Neural cell (in vitro differentiated cells): ENCODE results near the gene SEPTIN1. TPM values are rescaled to one million over a fixed set of nuclear protein-coding genes. Genes with fewer than 3 reads are reported as not detected.

Experiments used
- H2AFZ ChIP-seq: fragments of 200-600, 300-800 bp; sonication (generic), shearing (Covaris generic); 2 replicates; pipeline ENCODE4 v1.6.0; 2014; ENCODE audit warnings: low read depth, mild to moderate bottlenecking, antibody characterized with exemption, low read length, moderate library complexity
- H3F3A ChIP-seq: fragments of 200-600 bp; shearing (Covaris generic); 2 replicates; pipeline ENCODE4 v1.6.1; 2016; ENCODE audit warnings: mild to moderate bottlenecking, moderate library complexity, mixed read lengths, antibody characterized with exemption, low read length; ENCODE audit not compliant: insufficient read depth, poor library complexity, severe bottlenecking
- H3K27ac ChIP-seq: fragments of 200-600, 300-800 bp; sonication (generic), shearing (Covaris generic); 2 replicates; pipeline ENCODE4 v1.5.1; 2014; ENCODE audit warnings: mild to moderate bottlenecking, low read length, moderate library complexity
- H3K27me3 ChIP-seq: fragments of 300-800, 200-600 bp; sonication (generic), shearing (Covaris generic); 2 replicates; pipeline ENCODE4 v1.6.0; 2014; ENCODE audit warnings: mild to moderate bottlenecking, low read depth, low read length, moderate library complexity; ENCODE audit not compliant: insufficient read depth
- H3K36me3 ChIP-seq: fragments of 300-800, 200-600 bp; sonication (generic), shearing (Covaris generic); 2 replicates; pipeline ENCODE4 v1.5.1; 2014; ENCODE audit warnings: mild to moderate bottlenecking, antibody characterized with exemption, low read length, moderate library complexity; ENCODE audit not compliant: insufficient read depth
- H3K4me2 ChIP-seq: fragments of 300-800, 200-600 bp; sonication (generic), shearing (Covaris generic); 2 replicates; pipeline ENCODE4 v1.6.0; 2014; ENCODE audit warnings: mild to moderate bottlenecking, low read length
- H3K4me3 ChIP-seq: fragments of 300-800, 200-600 bp; sonication (generic), shearing (Covaris generic); 2 replicates; pipeline ENCODE4 v1.5.1; 2014; ENCODE audit warnings: mild to moderate bottlenecking, low read length, moderate library complexity
- H3K79me2 ChIP-seq: fragments of 200-600 bp; shearing (Covaris generic); replicated peaks from 2 replicates; pipeline ENCODE4 v1.6.0; 2014; ENCODE audit warnings: mild to moderate bottlenecking, low read length, moderate library complexity; ENCODE audit not compliant: insufficient read depth
- H3K9ac ChIP-seq: fragments of 300-800, 200-600 bp; sonication (generic), shearing (Covaris generic); 2 replicates; pipeline ENCODE4 v1.6.1; 2016; ENCODE audit warnings: mild to moderate bottlenecking, low read length, mixed read lengths
- H3K9me2 ChIP-seq: fragments of 200-600 bp; shearing (Covaris generic); 2 replicates; pipeline ENCODE4 v1.6.1; 2016; ENCODE audit warnings: mild to moderate bottlenecking, low read length, mixed read lengths; ENCODE audit not compliant: insufficient read depth
- H3K9me3 ChIP-seq: fragments of 200-600, 300-800 bp; sonication (generic), shearing (Covaris generic); 2 replicates; pipeline ENCODE4 v1.6.1; 2016; ENCODE audit warnings: mild to moderate bottlenecking, mixed run types, low read length, moderate library complexity, mixed read lengths
- H4K20me1 ChIP-seq: fragments of 200-600 bp; shearing (Covaris generic); 2 replicates; pipeline ENCODE4 v1.6.1; 2016; ENCODE audit warnings: mild to moderate bottlenecking, mixed run types; ENCODE audit not compliant: insufficient read depth
- EP300 ChIP-seq: fragments of 450-650 bp; conservative IDR thresholded peaks from 2 replicates; pipeline ENCODE4 v1.6.1; 2014; ENCODE audit warnings: antibody characterized with exemption, mild to moderate bottlenecking, moderate library complexity; ENCODE audit not compliant: poor library complexity, severe bottlenecking
- EZH2 ChIP-seq: fragments of 200-600, 300-800 bp; shearing (Covaris generic), sonication (generic); IDR thresholded peaks from 2 replicates; pipeline ENCODE4 v1.6.1; 2014; ENCODE audit warnings: antibody characterized with exemption, low read length, borderline replicate concordance, mild to moderate bottlenecking; ENCODE audit not compliant: insufficient read depth, poor library complexity, severe bottlenecking
- MXI1 ChIP-seq: fragments of 450-650 bp; conservative IDR thresholded peaks from 2 replicates; pipeline ENCODE4 v1.6.1; 2014; ENCODE audit warnings: antibody characterized with exemption, mild to moderate bottlenecking; ENCODE audit not compliant: poor library complexity, severe bottlenecking
- POLR2AphosphoS5 ChIP-seq: IDR thresholded peaks from 2 replicates; pipeline ENCODE4 v1.6.1; 2012
- REST ChIP-seq: IDR thresholded peaks from 2 replicates; pipeline ENCODE4 v1.6.1; 2012; ENCODE audit warnings: borderline replicate concordance
- SMC3 ChIP-seq: fragments of 450-650 bp; conservative IDR thresholded peaks from 2 replicates; pipeline ENCODE4 v1.6.1; 2014; ENCODE audit warnings: antibody characterized with exemption, mild to moderate bottlenecking, moderate library complexity; ENCODE audit not compliant: poor library complexity
- TAF1 ChIP-seq: IDR thresholded peaks from 2 replicates; pipeline ENCODE4 v1.6.1; 2012; ENCODE audit warnings: low read depth
- polyA plus RNA-seq: library from polyadenylated mRNA; depleted of rRNA; stranded (reverse); fragments of >200 nt; gene quantifications from 2 replicates; pipeline ENCODE4 v1.2.3, GENCODE V29; 2014
- TF ChIP-seq, protein P1 (sequence below): fragments of 450-650 bp; IDR thresholded peaks from 2 replicates; pipeline ENCODE4 v1.5.1; 2014; ENCODE audit warnings: antibody characterized with exemption, mild to moderate bottlenecking, moderate library complexity; ENCODE audit not compliant: poor library complexity, severe bottlenecking

The SEPTIN1 gene
- polyA plus RNA-seq, 1 donor from 2014 or later: 0.38 TPM

DNA sequence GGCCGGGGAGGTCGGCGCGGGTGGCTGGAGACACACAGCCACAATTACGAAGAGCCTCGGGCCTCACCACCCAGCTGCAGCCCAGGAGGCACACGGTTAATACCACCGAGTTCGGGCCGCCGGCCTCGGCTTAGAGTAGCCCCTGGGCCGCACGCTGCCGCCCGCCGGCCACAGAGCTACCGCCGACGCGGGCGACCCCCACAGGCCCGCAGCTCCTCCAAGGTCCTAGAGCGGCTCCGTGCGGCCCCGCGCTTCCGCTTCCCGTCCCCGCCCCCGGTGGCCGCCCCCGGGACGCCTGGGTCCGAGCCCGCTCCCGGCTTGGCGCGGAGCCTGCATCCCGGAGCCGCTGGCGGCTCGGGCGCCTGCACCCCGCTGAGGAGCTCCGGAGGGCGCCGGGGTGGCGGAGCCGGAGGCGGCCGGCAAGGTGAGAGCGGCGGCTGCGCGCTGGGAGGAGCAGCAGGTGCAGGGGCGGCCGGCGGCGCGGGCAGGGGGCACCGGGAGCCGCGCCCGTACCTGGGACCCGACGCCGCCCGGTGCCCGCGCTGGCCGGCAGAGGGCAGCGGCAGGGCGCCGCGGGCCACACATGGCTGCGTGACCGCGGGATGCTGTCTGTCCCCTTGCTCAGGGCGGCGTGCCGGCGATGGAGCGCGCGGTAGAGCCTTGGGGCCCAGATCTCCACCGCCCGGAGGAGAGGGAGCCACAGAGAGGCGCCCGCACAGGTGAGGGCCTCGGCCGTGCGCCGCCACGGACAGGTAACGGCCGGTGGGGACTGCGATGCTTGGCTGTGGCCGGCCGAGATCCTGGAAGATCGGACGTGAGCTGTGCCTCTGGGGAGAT, 13.0 kb upstream of the SEPTIN1 start, which contains the start of gene ZNF48:
Gene ZNF48 (plus strand): TSS at position 266 of the 837 bp plus-strand sequence. CDS start 375 bp downstream, at position 641.
- Histone ChIP-seq H3K4me2 (peak within 1 kb of the TSS; percentile 100), H2AFZ (peak within 1 kb of the TSS; percentile 56), H3K4me3 (peak within 1 kb of the TSS; percentile 100), H3K9ac (peak within 1 kb of the TSS; percentile 95), H3F3A (peaks cover 15% of the 10 kb centered on the region), H3K36me3 (peaks cover 7% of the 10 kb centered on the region), H3K79me2 (peaks cover 32% of the 10 kb centered on the region), H3K27ac (peak within 1 kb of the TSS; percentile 99), H3K9me3 (no peaks in the 10 kb centered on the region), H3K27me3 (no peaks in the 10 kb centered on the region), H4K20me1 (no peaks in the 10 kb centered on the region), H3K9me2 (no peaks in the 10 kb centered on the region)
- TF ChIP-seq EZH2 (no peak), SMC3 (peak; percentile 52), POLR2AphosphoS5 (peak; percentile 69), MXI1 (peak; percentile 86), EP300 (peak; percentile 37), TAF1 (no peak), REST (peak; percentile 69)
- TF ChIP-seq, protein P1, sequence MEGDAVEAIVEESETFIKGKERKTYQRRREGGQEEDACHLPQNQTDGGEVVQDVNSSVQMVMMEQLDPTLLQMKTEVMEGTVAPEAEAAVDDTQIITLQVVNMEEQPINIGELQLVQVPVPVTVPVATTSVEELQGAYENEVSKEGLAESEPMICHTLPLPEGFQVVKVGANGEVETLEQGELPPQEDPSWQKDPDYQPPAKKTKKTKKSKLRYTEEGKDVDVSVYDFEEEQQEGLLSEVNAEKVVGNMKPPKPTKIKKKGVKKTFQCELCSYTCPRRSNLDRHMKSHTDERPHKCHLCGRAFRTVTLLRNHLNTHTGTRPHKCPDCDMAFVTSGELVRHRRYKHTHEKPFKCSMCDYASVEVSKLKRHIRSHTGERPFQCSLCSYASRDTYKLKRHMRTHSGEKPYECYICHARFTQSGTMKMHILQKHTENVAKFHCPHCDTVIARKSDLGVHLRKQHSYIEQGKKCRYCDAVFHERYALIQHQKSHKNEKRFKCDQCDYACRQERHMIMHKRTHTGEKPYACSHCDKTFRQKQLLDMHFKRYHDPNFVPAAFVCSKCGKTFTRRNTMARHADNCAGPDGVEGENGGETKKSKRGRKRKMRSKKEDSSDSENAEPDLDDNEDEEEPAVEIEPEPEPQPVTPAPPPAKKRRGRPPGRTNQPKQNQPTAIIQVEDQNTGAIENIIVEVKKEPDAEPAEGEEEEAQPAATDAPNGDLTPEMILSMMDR: peak; percentile 59

DNA sequence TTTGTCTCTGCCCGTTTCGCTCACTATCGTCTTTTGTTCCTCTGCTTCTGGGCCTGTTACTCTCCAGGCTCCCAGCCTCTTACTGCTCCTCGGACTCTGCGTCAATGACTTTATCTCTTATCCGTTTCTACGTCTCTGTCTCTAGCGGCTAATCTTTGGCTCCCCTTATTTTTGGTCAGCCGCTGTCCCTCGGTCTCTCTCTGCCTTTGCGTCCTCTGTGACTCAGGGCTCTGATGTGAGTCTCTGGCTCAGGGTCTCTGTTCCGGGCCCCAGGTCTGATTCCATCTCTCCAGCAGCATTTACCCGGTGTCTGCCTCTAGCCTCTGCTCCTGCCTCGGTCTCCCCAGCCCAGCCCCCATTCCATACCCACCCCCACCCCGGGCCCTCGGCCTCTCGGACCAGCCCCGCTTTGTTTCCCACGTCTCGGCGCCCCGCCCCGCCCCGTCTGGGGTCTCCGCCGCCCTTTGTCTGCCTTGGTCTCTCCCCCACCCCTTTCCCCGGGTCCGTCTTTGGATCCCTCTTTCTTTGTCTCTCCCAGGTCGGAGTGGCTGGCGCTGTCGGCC, 12.3 kb upstream of the SEPTIN1 start:
- Histone ChIP-seq H3K4me3 (peak overlapping the region; percentile 100), H2AFZ (peak overlapping the region; percentile 56), H3K79me2 (peaks cover 32% of the 10 kb centered on the region), H3K27ac (peak overlapping the region; percentile 99), H3K9me3 (no peaks in the 10 kb centered on the region), H3K9ac (peak overlapping the region; percentile 95), H3K27me3 (no peaks in the 10 kb centered on the region), H3K9me2 (no peaks in the 10 kb centered on the region), H3F3A (peaks cover 14% of the 10 kb centered on the region), H3K36me3 (peaks cover 7% of the 10 kb centered on the region), H4K20me1 (no peaks in the 10 kb centered on the region), H3K4me2 (peak overlapping the region; percentile 72)
- TF ChIP-seq TAF1 (peak; percentile 57), POLR2AphosphoS5 (peak; percentile 26), EP300 (no peak), REST (peak; percentile 68)
